OCI-LY7 (cell line): Measurements from ENCODE around the gene CLN5.

ENCODE experiments used
- CTCF ChIP-seq: fragments of 200-600 bp; sonication (generic); conservative IDR thresholded peaks from 2 replicates; pipeline ENCODE4 v1.5.1; 2014; ENCODE audit warnings: mild to moderate bottlenecking, antibody characterized with exemption, low read length, moderate library complexity, mixed read lengths
- EZH2phosphoT487 ChIP-seq: fragments of 200-600 bp; sonication (generic); IDR thresholded peaks from 2 replicates; pipeline ENCODE4 v1.6.1; 2018; ENCODE audit warnings: low read depth, borderline replicate concordance, mild to moderate bottlenecking, mixed run types, antibody characterized with exemption, low read length, moderate library complexity, mixed read lengths

DNA sequence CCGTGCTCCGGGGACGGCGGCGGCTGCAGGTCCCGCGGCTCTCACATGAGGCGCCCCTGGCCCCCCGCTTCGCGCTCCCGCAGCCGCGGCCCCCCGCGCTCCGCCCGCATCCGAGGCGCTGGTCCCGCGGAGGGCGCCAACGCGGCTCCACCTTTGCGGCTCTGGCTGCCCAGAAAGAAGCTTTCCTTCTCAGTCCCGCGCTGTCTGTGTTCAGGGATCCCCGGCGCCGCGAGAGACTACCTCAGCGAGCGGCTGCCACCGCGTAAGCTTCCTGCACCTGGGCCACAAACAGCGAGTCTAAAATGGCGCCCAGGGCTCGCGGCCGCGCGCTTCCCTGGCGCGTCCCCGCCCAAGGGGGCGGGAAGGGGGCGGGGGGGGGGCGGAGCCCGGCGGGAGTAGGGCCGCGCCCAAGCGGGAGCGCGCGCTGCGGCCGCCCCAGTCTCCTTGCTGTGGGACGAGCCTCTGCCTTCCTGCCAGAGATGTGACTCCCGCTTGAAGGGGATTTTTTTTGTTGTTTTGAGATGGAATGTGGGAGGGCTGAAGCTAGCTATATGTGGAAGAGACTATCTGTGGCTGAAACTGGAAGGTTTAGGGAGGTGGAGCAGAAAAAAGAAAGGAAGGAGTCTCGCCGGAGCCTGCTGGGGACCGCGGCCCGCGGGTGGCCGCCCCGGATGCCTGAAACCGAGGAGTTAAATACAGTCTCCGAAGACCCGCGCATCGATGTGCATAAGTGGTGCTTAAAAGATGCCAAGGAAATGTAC is 35.2 kb downstream of the CLN5 start, which contains the start of gene FBXL3:
- TF ChIP-seq CTCF (no peak), EZH2phosphoT487 (no peak)
